Activated gamma-delta T cell treated with Interleukin-2 at 50 U/mL for 16 hours (primary cell): ENCODE data around the gene SECISBP2L.
"Not testable (repeated sequence)": the region's sequence is repeated elsewhere in the genome, so short reads cannot be mapped to it uniquely, and the experiment has no call there.

Experiments used
- DNase-seq: peaks from one replicate; pipeline ENCODE4 v3.0.0-alpha.2; 2020

SECISBP2L gene

DNA sequence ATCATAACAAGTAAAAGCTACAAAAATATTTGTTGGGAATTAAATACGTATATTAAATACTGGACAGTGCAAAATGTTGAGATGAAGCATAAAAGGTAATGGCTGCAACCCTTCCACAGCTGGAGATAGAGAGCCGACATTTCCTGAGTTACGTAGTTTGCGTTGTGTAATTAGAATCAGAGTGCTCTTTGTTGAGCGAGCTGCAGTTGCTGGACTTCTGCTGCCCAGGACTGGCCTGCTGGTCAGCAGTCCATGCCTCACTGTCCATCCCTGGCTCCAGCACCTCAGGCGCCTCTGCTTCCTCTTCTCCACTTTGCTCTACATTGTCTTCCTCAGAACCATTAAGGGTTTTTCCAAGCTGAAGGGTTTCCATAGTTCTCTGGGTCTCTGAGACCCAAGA is 54.1 kb downstream of the SECISBP2L start:
- no peak for DNase-seq

DNA sequence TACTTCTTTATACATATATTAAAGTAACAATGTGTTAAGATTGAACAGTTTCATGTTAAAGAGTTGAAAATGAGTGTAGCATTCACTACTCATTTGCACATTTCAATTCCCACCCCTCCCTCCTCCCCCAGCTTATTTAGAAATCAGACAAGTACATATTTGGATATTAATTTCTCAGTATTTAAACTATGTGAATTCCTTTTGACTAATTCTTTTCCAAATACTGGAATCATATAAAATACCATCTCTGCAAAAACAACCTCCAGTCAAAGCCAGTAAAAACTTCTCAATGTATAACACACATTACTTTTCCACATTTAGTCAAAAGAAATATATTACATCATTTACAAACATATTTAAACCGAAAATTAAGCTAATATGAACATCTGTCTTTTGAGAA is 57.1 kb downstream of the SECISBP2L start:
- no peak for DNase-seq

- DNase-seq, result no peak
Observed at GRCh38 chr15:48987142-48987541, 59.1 kb downstream of the SECISBP2L start.

DNA sequence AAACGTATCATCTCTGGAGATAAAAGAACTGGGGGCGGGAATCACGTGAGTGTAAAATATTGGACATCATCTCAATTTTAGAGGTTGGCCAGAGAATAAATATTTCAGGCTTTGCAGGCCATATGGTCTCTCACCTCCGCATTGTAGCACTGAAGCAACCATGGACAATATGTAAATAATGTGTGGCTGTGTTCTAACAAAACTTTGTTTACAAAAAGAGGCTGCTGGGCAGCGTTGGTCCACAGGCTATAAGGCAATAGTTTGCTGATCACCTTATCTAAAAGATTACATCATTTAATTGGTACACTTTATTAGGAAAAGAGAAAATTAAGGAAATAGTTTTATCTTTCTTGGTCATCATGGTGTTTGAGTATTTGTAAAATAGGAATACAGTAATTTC is 60.0 kb downstream of the SECISBP2L start:
- DNase-seq, result no peak

DNA sequence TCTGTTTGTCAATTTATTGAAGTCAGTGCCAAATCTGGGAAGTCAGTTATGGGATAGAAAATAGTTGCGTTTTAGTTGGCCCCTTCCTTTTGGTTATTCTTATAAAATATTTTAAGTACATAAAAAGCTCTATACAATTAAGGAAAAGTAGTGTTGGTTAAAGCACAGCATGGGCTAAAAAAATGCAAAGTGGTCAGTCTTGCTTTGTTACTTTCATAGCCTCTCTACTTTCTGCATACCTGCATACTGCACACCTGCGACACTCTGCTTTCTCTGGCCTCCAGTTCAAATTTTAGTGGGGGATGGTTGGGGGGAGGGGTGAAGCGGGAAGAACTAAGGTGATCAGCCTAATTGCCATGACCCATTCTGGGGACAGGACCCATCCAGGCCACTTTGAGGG is 60.7 kb downstream of the SECISBP2L start:
- no peak for DNase-seq

DNA sequence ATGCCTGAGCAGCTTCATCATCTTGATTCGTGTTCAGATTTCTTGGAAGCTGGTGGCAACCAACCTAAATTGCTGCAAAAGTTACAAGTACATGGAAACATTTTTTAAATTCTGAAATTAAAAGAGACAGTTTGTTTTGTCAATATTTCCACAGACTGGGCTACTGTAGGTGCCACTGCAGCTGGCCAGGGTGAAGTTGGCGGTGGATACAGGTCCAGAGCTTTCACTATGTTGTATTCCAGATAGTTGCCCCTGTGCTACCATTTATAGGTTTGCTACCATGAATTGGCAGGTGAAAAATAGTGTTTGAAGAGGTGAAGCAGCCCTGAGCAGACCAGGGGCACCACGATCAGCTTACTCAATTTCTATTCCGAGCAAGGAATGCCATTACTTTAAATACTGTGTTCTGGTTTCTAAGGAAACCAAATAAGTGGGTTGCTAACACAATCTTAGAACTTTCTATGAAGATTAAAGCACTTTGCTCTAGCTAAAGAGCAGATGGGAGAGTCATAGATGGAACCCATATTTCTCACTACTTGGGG is 61.4 kb downstream of the SECISBP2L start:
- DNase-seq, result no peak

GRCh38 chr15:48984021-48984710 is 62.1 kb downstream of the SECISBP2L start:
- no peak for DNase-seq

DNA sequence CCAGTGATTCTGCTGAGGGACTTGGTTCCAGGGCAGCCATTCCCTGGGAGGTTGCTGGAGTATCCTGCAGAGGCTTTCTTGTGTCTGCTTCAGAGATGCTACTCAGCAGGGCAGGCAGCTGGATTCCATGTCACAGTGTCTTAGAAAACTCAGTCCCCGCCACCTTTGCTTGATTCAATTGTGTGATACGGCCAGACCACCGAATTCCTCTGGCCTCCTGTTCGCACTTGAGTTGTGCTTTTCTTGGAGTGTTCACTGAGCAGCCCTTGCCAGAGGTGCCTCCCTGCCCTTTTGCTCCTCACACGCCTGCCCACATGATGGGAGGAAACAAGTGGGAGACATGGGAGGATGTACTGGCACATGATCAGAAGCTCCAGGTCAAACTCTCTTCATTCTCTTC is 62.9 kb downstream of the SECISBP2L start:
- no peak for DNase-seq

- no peak for DNase-seq
Observed at GRCh38 chr15:48981941-48982340, 64.3 kb downstream of the SECISBP2L start.

DNA sequence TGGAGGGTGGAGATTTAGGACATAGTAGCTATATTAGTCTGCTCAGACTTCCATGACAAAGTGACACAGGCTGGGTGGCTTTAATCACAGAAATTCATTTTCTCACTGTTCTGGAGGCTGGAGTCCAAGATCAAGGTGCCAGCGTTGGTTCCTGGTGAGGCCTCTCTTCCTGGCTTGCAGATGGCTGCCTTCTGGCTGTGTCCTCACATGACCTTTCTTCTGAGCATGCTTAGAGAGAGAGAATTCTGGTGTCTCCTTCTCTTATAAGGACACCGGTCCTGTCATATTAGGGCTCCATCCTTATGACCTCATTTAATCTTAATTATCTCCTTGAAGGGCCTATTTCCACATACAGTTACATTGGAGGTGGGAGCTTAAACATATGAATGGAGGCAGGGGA is 67.6 kb downstream of the SECISBP2L start:
- no peak for DNase-seq

GRCh38 chr15:48976444-48977088 is 69.7 kb downstream of the SECISBP2L start:
- no peak for DNase-seq

DNA sequence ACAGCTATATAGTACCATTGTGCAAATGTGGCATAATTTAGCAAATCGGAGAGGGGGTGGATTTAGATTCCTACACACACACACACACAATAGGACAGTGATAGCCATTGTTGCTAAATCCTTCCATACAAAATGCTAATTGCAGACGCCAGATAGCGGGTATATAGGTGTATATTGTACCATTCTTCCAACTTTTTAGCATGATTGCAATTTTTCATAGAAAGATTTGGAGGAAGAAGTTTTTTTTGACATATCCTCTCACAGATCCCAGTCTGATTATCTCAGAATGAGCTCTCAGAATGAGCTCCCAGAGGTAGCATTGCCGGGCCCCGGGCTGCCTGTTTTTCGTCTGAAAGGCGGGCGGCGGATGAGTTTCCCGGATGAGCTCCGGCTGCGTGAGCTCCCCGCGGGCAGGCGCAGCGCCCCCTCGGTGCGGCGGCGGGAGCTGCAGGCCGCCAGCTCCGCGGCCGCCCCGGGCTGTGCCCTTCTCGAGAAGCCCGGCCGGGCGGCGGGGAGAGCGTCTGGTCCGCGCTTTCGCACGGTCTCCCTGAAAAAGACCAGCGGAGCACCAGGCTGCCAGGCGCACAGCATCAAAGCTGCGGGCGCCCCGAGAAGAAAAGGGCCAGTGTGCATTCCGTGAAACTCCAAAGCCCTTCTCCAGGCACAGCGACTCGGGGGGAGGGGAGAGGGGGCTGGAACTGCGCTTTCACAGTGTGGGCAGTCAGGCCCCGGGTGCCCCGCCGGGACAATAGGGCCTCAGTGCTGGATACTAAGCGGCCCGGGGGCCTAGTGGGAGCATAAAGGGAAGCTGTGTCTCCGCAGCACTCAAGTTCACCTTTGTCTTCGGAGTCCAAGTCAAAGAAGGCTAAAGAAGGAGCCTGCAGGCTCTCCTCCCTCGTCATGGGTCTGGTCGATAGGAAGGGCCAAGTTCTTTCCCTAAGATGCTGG is 70.5 kb downstream of the SECISBP2L start:
- DNase-seq, result peak; percentile 64

- DNase-seq, result no peak
Observed at GRCh38 chr15:48974882-48975281, 71.4 kb downstream of the SECISBP2L start.

- DNase-seq, result no peak
Observed at GRCh38 chr15:48972750-48973503, 73.3 kb downstream of the SECISBP2L start.

- not testable (repeated sequence) for DNase-seq
Observed at GRCh38 chr15:48970926-48971325, 75.3 kb downstream of the SECISBP2L start.

- DNase-seq, result no peak
Observed at GRCh38 chr15:48968066-48968465, 78.2 kb downstream of the SECISBP2L start.

GRCh38 chr15:48967336-48967735 is 78.9 kb downstream of the SECISBP2L start:
- DNase-seq, result no peak

- DNase-seq, result peak; percentile 31
Observed at GRCh38 chr15:48966595-48967301, 79.5 kb downstream of the SECISBP2L start.

GRCh38 chr15:48965972-48966371 is 80.3 kb downstream of the SECISBP2L start:
- no peak for DNase-seq

DNA sequence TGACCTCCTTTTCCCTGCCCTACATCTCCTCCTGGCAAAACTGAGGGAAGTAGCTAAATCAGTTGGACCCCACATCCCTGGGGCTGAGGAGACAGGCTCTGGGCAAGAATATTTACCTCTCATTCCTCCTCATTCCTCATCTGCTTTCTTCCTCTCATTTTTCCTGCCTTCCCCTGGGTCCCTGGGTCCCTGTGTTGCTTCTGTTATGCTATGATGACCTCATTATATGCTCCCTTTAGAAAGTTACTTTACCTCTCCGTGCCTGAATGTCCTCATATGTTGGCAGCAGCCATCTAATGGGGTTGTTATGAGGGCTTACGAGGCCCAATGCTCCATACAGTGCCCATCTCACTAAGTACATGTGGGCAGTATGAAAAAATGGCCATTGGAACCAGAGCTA is 81.3 kb downstream of the SECISBP2L start:
- DNase-seq, result no peak

GRCh38 chr15:48963524-48964113 is 82.6 kb downstream of the SECISBP2L start, which contains the start of gene SHC4:
Gene SHC4, minus strand, starts transcription at chr15:48963919. Its CDS starts 904 bp downstream, at chr15:48963015.
- DNase-seq, result no peak
